Duodenal mucosa (tissue), 2 donors: ENCODE measurements around the gene BRD9.

Experiments used
- H3K27ac ChIP-seq: one replicate; pipeline ENCODE4 v1.7.0; 2013; ENCODE audit warnings: low read depth, low read length
- H3K27me3 ChIP-seq, 2 donors: one replicate each; pipeline ENCODE4 v1.7.0; 2013; ENCODE audit warnings: low read length in 2 of 2, control low read depth in 1 of 2; ENCODE audit not compliant: insufficient read depth in 2 of 2, control insufficient read depth in 1 of 2
- H3K36me3 ChIP-seq, 2 donors: one replicate each; pipeline ENCODE4 v1.7.0; 2013; ENCODE audit warnings: low read length in 2 of 2, control low read depth in 1 of 2; ENCODE audit not compliant: insufficient read depth in 2 of 2, control insufficient read depth in 1 of 2
- H3K4me1 ChIP-seq, 2 donors: one replicate each; pipeline ENCODE4 v1.7.0; 2013; ENCODE audit warnings: low read length in 2 of 2, control low read depth in 1 of 2; ENCODE audit not compliant: insufficient read depth in 2 of 2, control insufficient read depth in 1 of 2
- H3K4me3 ChIP-seq, 2 donors: one replicate each; pipeline ENCODE4 v1.7.0; 2013; ENCODE audit warnings: low read length in 2 of 2, low read depth in 1 of 2
- H3K9ac ChIP-seq, 2 donors: one replicate each; pipeline ENCODE4 v1.7.0; 2013; ENCODE audit warnings: low read length in 2 of 2, low read depth in 1 of 2
- H3K9me3 ChIP-seq, 2 donors: one replicate each; pipeline ENCODE4 v1.7.0; 2013; ENCODE audit warnings: low read length in 2 of 2, control low read depth in 1 of 2; ENCODE audit not compliant: control insufficient read depth in 1 of 2

BRD9 gene

DNA sequence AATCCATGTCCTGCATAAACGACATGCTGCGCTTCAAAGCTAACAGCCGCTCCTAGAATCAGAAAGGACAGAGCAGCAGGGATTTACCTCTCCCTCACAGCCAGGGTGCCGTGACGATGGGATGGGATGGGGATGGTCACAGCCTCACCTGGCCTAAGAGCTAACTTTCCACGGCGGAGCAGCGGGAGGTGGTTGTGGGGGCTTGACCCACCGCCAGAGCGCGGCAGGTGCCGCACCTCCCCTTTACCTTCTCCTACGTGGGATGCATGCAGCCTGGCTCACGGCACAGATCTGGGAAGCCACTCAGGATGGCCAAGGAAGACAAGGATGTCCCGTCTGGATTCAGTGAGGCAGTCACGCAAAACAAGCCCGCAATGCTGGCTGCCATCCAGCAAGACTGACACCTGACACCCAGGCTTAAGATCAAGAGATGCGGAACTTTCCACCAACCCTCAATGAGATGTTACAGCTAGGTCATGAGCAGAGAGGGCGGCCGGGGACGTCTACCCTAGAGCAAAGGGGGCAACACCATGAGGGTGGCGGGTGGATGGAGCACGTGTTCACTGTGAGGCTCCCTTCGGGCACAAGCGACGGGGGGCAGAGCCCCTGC lies 5.8 kb downstream of the BRD9 start:
- H3K4me1 ChIP-seq: peaks cover 9 to 11% of the 10 kb centered on the region in 2 donors
- no peaks in the 10 kb centered on the region for H3K9me3 ChIP-seq
- H3K27me3 ChIP-seq: no peaks in the 10 kb centered on the region
- H3K36me3 ChIP-seq: peaks cover 45 to 94% of the 10 kb centered on the region in 2 donors
- no peak overlapping the region for H3K4me3 ChIP-seq
- H3K9ac ChIP-seq: no peak overlapping the region
- H3K27ac ChIP-seq: no peak overlapping the region

DNA sequence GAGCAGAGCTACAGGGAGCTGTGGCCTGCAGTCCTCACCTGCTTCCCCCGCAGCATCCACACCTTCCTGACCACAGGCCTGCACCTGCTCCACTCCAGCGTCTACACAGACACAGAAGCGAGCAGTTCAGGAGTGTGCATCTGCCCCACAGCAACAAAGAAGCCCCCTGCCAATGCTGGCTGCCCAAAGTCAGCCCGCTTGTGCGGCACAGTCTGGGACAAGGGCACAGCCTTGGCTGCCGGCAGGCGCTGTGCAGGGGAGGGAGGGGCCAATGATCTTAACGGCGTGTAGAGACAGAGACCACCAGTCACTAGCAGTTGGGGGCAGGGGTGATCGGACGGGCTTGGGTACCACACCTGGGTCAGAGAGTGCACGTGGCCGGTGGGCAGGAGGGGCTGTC lies 6.6 kb downstream of the BRD9 start:
- Histone ChIP-seq H3K9me3 (no peaks in the 10 kb centered on the region), H3K9ac (no peak overlapping the region), H3K36me3 (peaks cover 52 to 100% of the 10 kb centered on the region in 2 donors), H3K27me3 (no peaks in the 10 kb centered on the region), H3K27ac (no peak overlapping the region), H3K4me3 (no peak overlapping the region), H3K4me1 (peaks cover 1 to 3% of the 10 kb centered on the region in 2 donors)

DNA sequence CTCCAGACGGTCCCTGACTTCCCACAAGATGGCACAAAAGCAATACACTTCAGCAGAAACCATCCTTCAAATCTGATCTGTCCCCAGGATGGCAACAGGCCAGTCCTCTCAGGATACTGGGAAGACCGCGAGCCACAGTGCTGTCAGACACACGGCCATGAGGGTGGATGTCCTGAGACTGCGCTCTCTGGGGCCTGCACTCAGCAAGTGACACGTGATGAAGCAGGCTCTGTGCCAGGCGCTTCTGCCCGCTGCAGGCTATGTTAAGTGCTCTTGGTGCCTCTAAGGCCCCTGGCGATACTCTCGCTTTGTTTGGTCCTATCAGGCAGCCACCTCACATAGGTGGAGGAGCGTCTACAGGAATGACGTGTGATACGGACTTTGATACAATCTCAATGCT lies 7.1 kb downstream of the BRD9 start:
- Histone ChIP-seq H3K4me1 (no peaks in the 10 kb centered on the region), H3K27me3 (no peaks in the 10 kb centered on the region), H3K9ac (no peak overlapping the region), H3K27ac (no peak overlapping the region), H3K4me3 (no peak overlapping the region), H3K9me3 (no peaks in the 10 kb centered on the region), H3K36me3 (peaks cover 56 to 100% of the 10 kb centered on the region in 2 donors)

GRCh38 chr5:885127-885442 lies 7.5 kb downstream of the BRD9 start:
- Histone ChIP-seq H3K27ac (no peak overlapping the region), H3K4me3 (no peak overlapping the region)

GRCh38 chr5:884345-885126 lies 8.1 kb downstream of the BRD9 start:
- no peaks in the 10 kb centered on the region for H3K4me1 ChIP-seq
- H3K27ac ChIP-seq: no peak overlapping the region
- no peaks in the 10 kb centered on the region for H3K27me3 ChIP-seq
- no peak overlapping the region for H3K4me3 ChIP-seq
- peaks cover 56 to 90% of the 10 kb centered on the region in 2 donors for H3K36me3 ChIP-seq
- H3K9ac ChIP-seq: no peak overlapping the region
- H3K9me3 ChIP-seq: no peaks in the 10 kb centered on the region

More at GRCh38 chr5:885127-885442, 7.5 kb downstream of the BRD9 start:
- Histone ChIP-seq H3K4me1 (no peaks in the 10 kb centered on the region), H3K9ac (no peak overlapping the region), H3K27me3 (no peaks in the 10 kb centered on the region), H3K36me3 (peaks cover 56 to 95% of the 10 kb centered on the region in 2 donors), H3K9me3 (no peaks in the 10 kb centered on the region)

GRCh38 chr5:883475-884181 lies 9.0 kb downstream of the BRD9 start:
- no peak overlapping the region for H3K9ac ChIP-seq
- H3K27me3 ChIP-seq: no peaks in the 10 kb centered on the region
- H3K9me3 ChIP-seq: no peaks in the 10 kb centered on the region
- peaks cover 56 to 81% of the 10 kb centered on the region in 2 donors for H3K36me3 ChIP-seq
- H3K27ac ChIP-seq: no peak overlapping the region
- H3K4me3 ChIP-seq: no peak overlapping the region
- no peaks in the 10 kb centered on the region for H3K4me1 ChIP-seq

DNA sequence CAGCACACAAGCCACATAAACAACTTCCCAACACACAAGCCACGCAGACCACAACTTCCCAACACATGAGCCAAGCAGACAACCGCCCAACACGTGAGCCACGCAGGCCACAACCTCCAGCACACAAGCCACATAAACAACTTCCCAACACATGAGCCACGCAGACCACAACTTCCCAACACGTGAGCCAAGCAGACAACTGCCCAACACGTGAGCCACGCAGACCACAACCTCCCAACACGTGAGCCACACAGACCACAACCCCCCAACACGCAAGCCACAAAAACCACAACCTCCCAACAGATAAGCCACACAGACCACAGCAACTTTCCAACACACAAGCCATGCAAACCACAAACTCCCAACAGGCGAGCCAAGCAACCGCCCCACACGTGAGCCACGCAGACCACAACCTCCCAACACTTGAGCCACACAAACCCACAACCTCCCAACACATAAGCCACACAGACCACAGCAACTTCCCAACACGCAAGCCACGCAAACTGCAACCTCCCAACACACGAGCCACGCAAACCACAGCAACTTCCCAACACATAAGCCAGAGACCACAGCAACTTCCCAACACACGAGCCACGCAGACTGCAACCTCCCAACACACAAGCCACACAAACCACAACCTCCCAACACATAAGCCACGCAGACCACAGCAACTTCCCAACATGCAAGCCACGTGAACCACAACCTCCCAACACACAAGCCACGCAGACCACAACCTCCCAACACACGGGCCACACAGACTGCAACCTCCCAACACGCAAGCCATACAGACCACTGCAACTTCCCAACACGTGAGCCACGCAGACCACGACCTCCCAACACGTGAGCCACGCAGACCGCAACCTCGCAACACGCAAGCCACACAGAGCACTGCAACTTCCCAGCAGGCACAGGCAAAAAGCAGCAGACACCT lies 10.1 kb downstream of the BRD9 start:
- Histone ChIP-seq H3K36me3 (peaks cover 62 to 78% of the 10 kb centered on the region in 2 donors), H3K27me3 (no peaks in the 10 kb centered on the region), H3K27ac (no peak overlapping the region), H3K4me1 (no peaks in the 10 kb centered on the region), H3K9ac (no peak overlapping the region), H3K9me3 (no peaks in the 10 kb centered on the region), H3K4me3 (no peak overlapping the region)

GRCh38 chr5:881551-881935 lies 11.1 kb downstream of the BRD9 start:
- Histone ChIP-seq H3K27me3 (no peaks in the 10 kb centered on the region), H3K9ac (no peak overlapping the region), H3K4me1 (no peaks in the 10 kb centered on the region), H3K9me3 (no peaks in the 10 kb centered on the region), H3K36me3 (peaks cover 53 to 78% of the 10 kb centered on the region in 2 donors), H3K27ac (no peak overlapping the region), H3K4me3 (no peak overlapping the region)

DNA sequence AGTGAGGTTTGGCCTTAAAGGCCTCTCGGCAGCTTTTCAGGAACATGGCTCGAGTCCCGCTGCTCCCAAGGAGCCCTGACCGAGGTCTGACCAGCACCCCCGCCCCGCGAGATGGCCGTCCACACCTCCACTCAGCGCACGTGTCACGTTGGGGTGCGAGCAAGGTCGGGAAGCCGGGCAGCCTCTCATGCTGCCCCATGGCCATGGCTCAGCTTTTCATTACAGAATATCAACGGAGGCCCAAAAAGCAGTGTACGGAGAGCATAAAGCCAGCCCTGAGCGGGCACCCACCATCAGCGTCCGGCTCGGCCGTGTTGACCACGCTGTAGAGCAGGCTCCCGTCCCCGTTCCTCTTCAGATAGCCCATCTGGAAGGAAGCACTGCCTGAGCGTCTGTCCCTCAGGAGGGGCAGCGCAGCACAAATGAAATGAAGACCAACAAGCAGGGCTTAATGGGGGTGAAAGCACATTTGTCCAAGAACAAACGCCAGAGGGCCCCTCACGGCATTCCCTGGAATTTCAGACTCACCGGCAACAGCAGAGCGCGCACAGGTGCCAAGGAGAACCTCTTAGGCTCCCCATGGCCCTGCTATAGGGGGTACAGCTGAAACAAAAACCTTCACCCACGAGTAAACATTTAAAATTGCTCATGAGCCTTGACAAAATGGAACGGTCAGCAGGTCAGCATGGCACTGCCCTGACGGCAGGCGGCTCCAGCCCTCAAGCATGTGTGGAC lies 11.6 kb downstream of the BRD9 start:
- Histone ChIP-seq H3K4me3 (no peak overlapping the region), H3K27me3 (no peaks in the 10 kb centered on the region), H3K4me1 (no peaks in the 10 kb centered on the region), H3K27ac (no peak overlapping the region), H3K36me3 (peaks cover 49 to 77% of the 10 kb centered on the region in 2 donors), H3K9me3 (no peaks in the 10 kb centered on the region), H3K9ac (no peak overlapping the region)
